Vagina (tissue), 2 donors: ENCODE data around the gene MS4A10. TPM values are rescaled to one million over a fixed set of nuclear protein-coding genes. Genes with fewer than 3 reads are reported as not detected.
A peak's percentile ranks its signal among the peaks of the same experiment; 100 is the strongest.

ENCODE experiments used
- DNase-seq, 2 donors: peaks; one replicate each; pipeline ENCODE4 v3.0.0-alpha.2; 2017; ENCODE audit errors: extremely low spot score in 2 of 2
- H3K27ac ChIP-seq: fragments of 200-600 bp; sonication (generic); one replicate; pipeline ENCODE4 v1.5.1; 2019
- H3K27me3 ChIP-seq: fragments of 200-600 bp; sonication (generic); one replicate; pipeline ENCODE4 v1.5.1; 2019
- H3K36me3 ChIP-seq, 2 donors: fragments of 200-600 bp; sonication (generic); one replicate each; pipeline ENCODE4 v1.5.1; 2017 to 2019
- H3K4me1 ChIP-seq: fragments of 200-600 bp; sonication (generic); one replicate; pipeline ENCODE4 v1.5.1; 2019
- H3K4me3 ChIP-seq, 2 donors: fragments of 200-600 bp; sonication (generic); 1 replicate in 1 of 2; 2 replicates in 1 of 2; pipeline ENCODE4 v1.5.1; 2016 to 2019
- H3K9me3 ChIP-seq: fragments of 200-600 bp; sonication (generic); one replicate; pipeline ENCODE4 v1.5.1; 2019
- POLR2A ChIP-seq, 2 donors: fragments of 450-650 bp; IDR thresholded peaks; one replicate each; pipeline ENCODE4 v1.6.1; 2017; ENCODE audit warnings: antibody characterized with exemption in 2 of 2, mild to moderate bottlenecking in 2 of 2, moderate library complexity in 2 of 2
- POLR2AphosphoS5 ChIP-seq, 2 donors: sonication (generic); formaldehyde crosslinking; IDR thresholded peaks; one replicate each; pipeline ENCODE4 v1.9.0; 2017; ENCODE audit warnings: antibody characterized with exemption in 2 of 2, mild to moderate bottlenecking in 2 of 2, low read depth in 1 of 2; ENCODE audit not compliant: insufficient read depth in 1 of 2
- intact Hi-C: fragments of 100-400 bp; cut with DNase I; formaldehyde crosslinking; loops from one replicate; pipeline ENCODE4 v1.15.1; 2023
- total RNA-seq: library from RNA; depleted of rRNA; stranded (reverse); fragments of >200 nt; gene quantifications from one replicate; pipeline ENCODE4 v1.2.3, GENCODE V29; 2016
- TF ChIP-seq, protein P1 (sequence below), 3 experiments: fragments of 450-650 bp in 2 of 3; fragments of 200-600 bp in 1 of 3; sonication (generic) in 1 of 3; IDR thresholded peaks; one replicate each; pipeline ENCODE4 v1.5.1; 2017 to 2019; ENCODE audit warnings: antibody characterized with exemption in 3 of 3, mild to moderate bottlenecking in 2 of 3, moderate library complexity in 2 of 3

The MS4A10 gene
- total RNA-seq, 1 donor from 2014 or later, result not detected

DNA sequence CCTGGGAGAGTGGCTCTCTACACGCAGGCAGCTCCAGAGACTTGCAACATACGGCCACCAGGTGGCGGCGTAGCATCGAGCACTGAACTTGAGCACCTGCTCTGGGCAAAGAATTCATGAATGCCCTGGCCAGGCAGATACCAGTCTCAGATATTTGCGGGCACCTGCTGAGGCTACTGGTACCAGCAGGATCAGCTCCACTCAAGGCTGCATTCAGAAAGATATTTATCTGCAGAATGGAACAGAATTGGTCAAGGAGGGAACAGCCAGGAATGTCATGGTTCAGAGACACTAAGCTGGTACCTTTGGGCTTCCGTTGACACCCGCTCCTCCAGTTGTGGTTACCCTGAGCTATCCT is 46.0 kb downstream of the MS4A10 start:
- DNase-seq, result no peak
- Histone ChIP-seq H3K4me3 (no peak overlapping the region), H3K27me3 (no peaks in the 10 kb centered on the region), H3K36me3 (no peaks in the 10 kb centered on the region), H3K9me3 (no peaks in the 10 kb centered on the region), H3K27ac (no peak overlapping the region), H3K4me1 (no peaks in the 10 kb centered on the region)
- TF ChIP-seq, protein P1, sequence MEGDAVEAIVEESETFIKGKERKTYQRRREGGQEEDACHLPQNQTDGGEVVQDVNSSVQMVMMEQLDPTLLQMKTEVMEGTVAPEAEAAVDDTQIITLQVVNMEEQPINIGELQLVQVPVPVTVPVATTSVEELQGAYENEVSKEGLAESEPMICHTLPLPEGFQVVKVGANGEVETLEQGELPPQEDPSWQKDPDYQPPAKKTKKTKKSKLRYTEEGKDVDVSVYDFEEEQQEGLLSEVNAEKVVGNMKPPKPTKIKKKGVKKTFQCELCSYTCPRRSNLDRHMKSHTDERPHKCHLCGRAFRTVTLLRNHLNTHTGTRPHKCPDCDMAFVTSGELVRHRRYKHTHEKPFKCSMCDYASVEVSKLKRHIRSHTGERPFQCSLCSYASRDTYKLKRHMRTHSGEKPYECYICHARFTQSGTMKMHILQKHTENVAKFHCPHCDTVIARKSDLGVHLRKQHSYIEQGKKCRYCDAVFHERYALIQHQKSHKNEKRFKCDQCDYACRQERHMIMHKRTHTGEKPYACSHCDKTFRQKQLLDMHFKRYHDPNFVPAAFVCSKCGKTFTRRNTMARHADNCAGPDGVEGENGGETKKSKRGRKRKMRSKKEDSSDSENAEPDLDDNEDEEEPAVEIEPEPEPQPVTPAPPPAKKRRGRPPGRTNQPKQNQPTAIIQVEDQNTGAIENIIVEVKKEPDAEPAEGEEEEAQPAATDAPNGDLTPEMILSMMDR (IDR thresholded peaks at IDR 0.05), result peak; percentile 81 to 93 (median 90)
- TF ChIP-seq POLR2AphosphoS5 (IDR thresholded peaks at IDR 0.05; ENCODE audit: insufficient read depth in 1 of 2, low read depth in 1 of 2) (no peak), POLR2A (IDR thresholded peaks at IDR 0.05) (no peak)
- intact Hi-C loops, result no loop called here

DNA sequence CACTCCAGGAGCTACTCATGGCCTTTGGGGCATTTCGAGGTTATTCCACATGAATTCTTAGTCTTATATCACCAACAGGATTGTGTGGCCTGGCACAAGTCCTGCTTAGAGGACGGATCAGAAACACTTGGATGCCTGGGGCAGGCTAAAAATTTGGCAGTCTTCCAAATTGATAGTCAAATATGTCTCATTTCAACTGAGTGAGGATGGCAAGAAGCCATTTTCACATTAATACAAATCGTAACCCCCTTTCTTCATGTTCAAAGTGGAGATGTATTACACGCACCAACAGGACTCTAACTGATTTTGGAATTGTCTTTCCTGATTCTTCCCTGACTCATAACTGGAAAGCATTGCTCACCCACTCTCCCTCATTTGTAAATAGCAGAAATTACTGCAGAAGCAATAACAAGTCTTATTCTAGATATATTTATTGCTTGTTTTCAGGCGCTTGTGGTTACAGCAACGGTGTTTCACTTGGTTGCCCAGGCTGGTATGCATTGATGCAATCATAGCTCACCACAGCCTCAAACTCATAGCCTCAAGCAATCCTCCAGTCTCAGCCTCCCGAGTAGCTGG is 46.5 kb downstream of the MS4A10 start:
- Histone ChIP-seq H3K4me3 (no peak overlapping the region), H3K27ac (no peak overlapping the region), H3K9me3 (no peaks in the 10 kb centered on the region), H3K27me3 (no peaks in the 10 kb centered on the region), H3K4me1 (no peaks in the 10 kb centered on the region), H3K36me3 (no peaks in the 10 kb centered on the region)
- intact Hi-C loops, result loop anchor here (2.0 kb wide), 1 partner anchor 67 kb away; no protein-coding TSS in a partner anchor
- DNase-seq, result no peak
- TF ChIP-seq POLR2A (IDR thresholded peaks at IDR 0.05) (no peak), POLR2AphosphoS5 (IDR thresholded peaks at IDR 0.05; ENCODE audit: insufficient read depth in 1 of 2, low read depth in 1 of 2) (no peak)
- TF ChIP-seq, protein P1 (IDR thresholded peaks at IDR 0.05), result no peak

DNA sequence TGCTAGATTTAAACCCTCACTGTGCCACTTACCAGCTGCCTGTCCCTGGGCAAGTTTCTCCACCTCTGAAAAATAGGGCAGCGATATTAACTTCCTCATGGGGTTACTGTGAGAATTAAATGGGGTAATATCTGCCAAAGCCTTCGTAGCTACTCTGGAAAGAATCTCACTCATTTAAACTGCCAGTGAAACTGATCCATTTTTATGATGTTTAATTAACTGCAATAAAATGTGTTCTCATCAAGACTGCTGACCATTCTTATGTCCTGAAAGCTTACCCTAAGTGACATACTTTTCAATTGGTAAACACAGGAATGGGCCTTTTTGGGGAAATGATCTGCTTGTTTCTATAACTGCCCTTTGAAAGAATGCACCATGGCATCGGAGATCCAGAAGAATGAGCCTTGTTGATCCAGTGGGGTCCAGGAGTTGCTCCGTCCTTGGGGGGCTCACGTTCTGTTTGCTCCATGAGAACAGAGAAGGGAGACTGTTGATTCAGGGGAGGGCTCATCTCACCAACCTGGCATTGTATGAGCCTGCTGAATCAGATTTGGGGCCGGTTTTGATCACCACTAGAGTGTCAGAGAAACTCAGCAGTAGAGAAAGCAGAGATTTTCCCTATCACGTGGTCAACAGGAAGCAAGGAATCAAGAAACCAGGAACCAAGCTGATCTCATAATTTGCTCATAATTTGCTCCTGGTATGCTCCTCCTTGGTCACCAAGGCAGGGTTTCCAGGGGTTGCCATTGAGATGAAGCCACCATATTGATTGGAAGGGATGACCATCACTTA is 49.8 kb downstream of the MS4A10 start:
- Histone ChIP-seq H3K27me3 (no peaks in the 10 kb centered on the region), H3K36me3 (no peaks in the 10 kb centered on the region), H3K9me3 (no peaks in the 10 kb centered on the region), H3K4me3 (no peak overlapping the region), H3K27ac (no peak overlapping the region), H3K4me1 (no peaks in the 10 kb centered on the region)
- intact Hi-C loops, result no loop called here
- TF ChIP-seq POLR2A (IDR thresholded peaks at IDR 0.05), result no peak
- no peak for DNase-seq

DNA sequence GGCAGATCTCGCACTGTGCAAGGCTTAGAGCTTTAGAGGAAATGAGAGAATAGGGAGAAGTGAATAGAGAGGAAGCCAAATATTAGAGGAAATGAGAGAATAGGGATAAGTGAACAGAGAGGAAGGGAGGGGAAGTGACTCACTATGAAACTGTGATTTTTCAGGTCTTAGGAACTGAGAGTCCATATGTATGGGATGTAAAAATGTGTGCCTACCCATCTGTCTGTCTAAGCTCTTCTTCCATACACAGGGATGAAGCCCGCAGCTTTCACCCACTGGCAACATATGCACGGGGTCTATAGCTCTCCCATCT is 50.4 kb downstream of the MS4A10 start:
- TF ChIP-seq POLR2A (IDR thresholded peaks at IDR 0.05) (no peak), POLR2AphosphoS5 (IDR thresholded peaks at IDR 0.05; ENCODE audit: insufficient read depth in 1 of 2, low read depth in 1 of 2) (no peak)
- TF ChIP-seq, protein P1 (IDR thresholded peaks at IDR 0.05), result no peak
- intact Hi-C loops, result no loop called here

DNA sequence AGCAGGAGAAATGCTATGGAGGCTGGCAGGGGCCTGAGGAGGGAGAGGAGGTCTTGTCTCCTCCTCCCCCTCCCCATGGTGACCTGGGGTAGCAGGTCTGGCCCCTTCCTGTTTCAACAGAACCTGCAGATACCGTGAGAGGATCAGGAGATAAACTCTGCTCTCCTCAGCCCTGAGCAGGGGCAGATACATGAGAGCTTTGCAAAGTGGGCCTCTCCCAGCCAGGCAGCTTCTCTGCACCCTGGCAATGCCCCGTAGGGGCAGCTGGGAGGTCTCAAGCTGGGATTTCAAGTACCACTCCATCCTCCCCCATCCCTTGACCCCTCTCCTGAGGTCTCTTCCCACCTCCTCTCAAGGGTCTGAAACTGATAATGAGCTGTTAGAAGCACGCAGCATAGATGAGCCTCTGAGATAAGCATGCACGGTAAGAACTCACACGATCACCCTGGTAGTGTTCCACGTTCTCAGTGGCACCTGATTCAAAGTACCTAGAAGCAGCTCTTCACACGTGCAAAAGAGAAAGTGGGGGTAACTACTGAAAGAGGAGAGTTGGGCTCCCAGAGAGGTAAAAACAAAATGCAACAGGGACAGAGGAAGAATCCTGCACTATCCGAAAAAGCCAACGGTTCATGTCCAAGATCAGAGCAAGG is 51.9 kb downstream of the MS4A10 start:
- intact Hi-C loops, result no loop called here
- H3K4me3 ChIP-seq, result no peak overlapping the region
- TF ChIP-seq, protein P1 (IDR thresholded peaks at IDR 0.05), result no peak
- TF ChIP-seq POLR2AphosphoS5 (IDR thresholded peaks at IDR 0.05; ENCODE audit: insufficient read depth in 1 of 2, low read depth in 1 of 2) (no peak), POLR2A (IDR thresholded peaks at IDR 0.05) (no peak)
- H3K36me3 ChIP-seq, result no peaks in the 10 kb centered on the region
- H3K27ac ChIP-seq, result no peak overlapping the region
- no peak for DNase-seq
- no peaks in the 10 kb centered on the region for H3K27me3 ChIP-seq
- H3K9me3 ChIP-seq, result no peaks in the 10 kb centered on the region
- H3K4me1 ChIP-seq, result peaks cover 11% of the 10 kb centered on the region

More for the DNA sequence above, 50.4 kb downstream of the MS4A10 start:
- no peaks in the 10 kb centered on the region for H3K27me3 ChIP-seq
- H3K9me3 ChIP-seq, result no peaks in the 10 kb centered on the region
- no peaks in the 10 kb centered on the region for H3K36me3 ChIP-seq
- no peak for DNase-seq
- no peak overlapping the region for H3K27ac ChIP-seq
- no peak overlapping the region for H3K4me3 ChIP-seq
- no peaks in the 10 kb centered on the region for H3K4me1 ChIP-seq
